HCT116 (cell line): ENCODE results near the gene IFNGR2. TPM values are rescaled to one million over a fixed set of nuclear protein-coding genes. Genes with fewer than 3 reads are reported as not detected.

Experiments used
- ATAC-seq: fragments of 200-7000 bp; cut with Tn5 transposase; 2 replicates; pipeline ENCODE4 v1.9.1; 2020; ENCODE audit warnings: mild to moderate bottlenecking, moderate library complexity
- BruUV-seq: library from RNA; stranded (reverse); fragments of 400-500 nt; replicated peaks from 2 replicates; lab custom pipeline; 2021; lab: Mats Ljungman, UMichigan
- CTCF ChIA-PET: fragments of 300-600 bp; sonication (Branson Sonifier 250); formaldehyde crosslinking; loops from one replicate; lab custom pipeline; 2021; ENCODE audit warnings: antibody characterized with exemption; lab: Charles Lee
- POLR2A ChIA-PET: fragments of 300-600, 350-600 bp; sonication (Branson Sonifier 250); formaldehyde crosslinking; loops from one replicate; lab custom pipeline; 2021; ENCODE audit warnings: antibody characterized with exemption; lab: Charles Lee
- RAD21 ChIA-PET, 2 experiments: fragments of 300-600 bp; sonication (Branson Sonifier 250); formaldehyde crosslinking; loops; one replicate each; lab custom pipeline; 2023; ENCODE audit warnings: low total read pairs in 2 of 2; ENCODE audit not compliant: uncharacterized antibody in 2 of 2, unreplicated experiment in 2 of 2, low non-redundant PET in 1 of 2; lab: Charles Lee
- DNase-seq: peaks from one replicate; pipeline ENCODE4 v3.0.0-alpha.2; 2010; ENCODE audit warnings: low read depth, low spot score
- H2AFZ ChIP-seq: fragments of 200-600 bp; shearing (Covaris generic), sonication (generic); 2 replicates; pipeline ENCODE4 v1.6.1; 2017; ENCODE audit warnings: low read depth, mixed run types, mixed read lengths, antibody characterized with exemption, low read length; ENCODE audit not compliant: poor library complexity, severe bottlenecking
- H3K27ac ChIP-seq: 2 replicates; pipeline ENCODE4 v1.5.1; 2012; ENCODE audit warnings: low read depth, low read length
- H3K27me3 ChIP-seq: fragments of 200-600 bp; sonication (generic); 2 replicates; pipeline ENCODE4 v1.6.1; 2016; ENCODE audit warnings: mixed run types, low read length, mixed read lengths; ENCODE audit not compliant: insufficient read depth
- H3K36me3 ChIP-seq, 2 experiments: fragments of 200-500 bp in 1 of 2; fragments of 200-600 bp in 1 of 2; sonication (Bioruptor generic) in 1 of 2; sonication (generic) in 1 of 2; 2 replicates each; pipeline versions ENCODE4 v1.5.1 to v1.6.1; 2014 to 2016; ENCODE audit warnings: low read length in 2 of 2, inconsistent platforms in 1 of 2, mixed read lengths in 1 of 2, mixed run types in 1 of 2; ENCODE audit not compliant: insufficient read depth in 2 of 2, control insufficient read depth in 1 of 2
- H3K4me1 ChIP-seq, 2 experiments: fragments of 200-600 bp in 1 of 2; sonication (generic) in 1 of 2; 2 replicates each; pipeline versions ENCODE4 v1.5.1 to v1.6.1; 2012 to 2017; ENCODE audit warnings: low read length in 2 of 2, inconsistent platforms in 1 of 2, mild to moderate bottlenecking in 1 of 2, mixed read lengths in 1 of 2, mixed run types in 1 of 2, moderate library complexity in 1 of 2; ENCODE audit not compliant: insufficient read depth in 2 of 2, control insufficient read depth in 1 of 2
- H3K4me2 ChIP-seq: fragments of 200-600 bp; sonication (generic); 2 replicates; pipeline ENCODE4 v1.6.1; 2017; ENCODE audit warnings: mixed run types, low read length, mixed read lengths
- H3K4me3 ChIP-seq, 2 experiments: fragments of 200-600 bp in 1 of 2; sonication (generic) in 1 of 2; replicated peaks in 1 of 2; 2 replicates each; pipeline ENCODE4 v1.5.1; 2011 to 2016; ENCODE audit warnings: low read length in 2 of 2, control low read depth in 1 of 2, low read depth in 1 of 2, mild to moderate bottlenecking in 1 of 2, mixed read lengths in 1 of 2, mixed run types in 1 of 2
- H3K79me2 ChIP-seq: fragments of 200-600 bp; sonication (generic); 2 replicates; pipeline ENCODE4 v1.6.1; 2017; ENCODE audit warnings: mild to moderate bottlenecking, mixed run types, low read length, moderate library complexity, mixed read lengths; ENCODE audit not compliant: insufficient read depth
- H3K9ac ChIP-seq: fragments of 200-600 bp; sonication (generic); 2 replicates; pipeline ENCODE4 v1.6.1; 2016; ENCODE audit warnings: low read length, mixed read lengths
- H3K9me2 ChIP-seq: fragments of 200-600 bp; sonication (generic), shearing (Covaris generic); 2 replicates; pipeline ENCODE4 v1.6.1; 2017; ENCODE audit warnings: mixed run types, mild to moderate bottlenecking, moderate library complexity; ENCODE audit not compliant: insufficient read depth
- H3K9me3 ChIP-seq, 2 experiments: fragments of 200-500 bp in 1 of 2; fragments of 200-600 bp in 1 of 2; sonication (Bioruptor generic) in 1 of 2; sonication (generic) in 1 of 2; 2 replicates each; pipeline ENCODE4 v1.6.1; 2014 to 2017; ENCODE audit warnings: low read length in 2 of 2, mixed read lengths in 2 of 2, inconsistent platforms in 1 of 2, low read depth in 1 of 2, mild to moderate bottlenecking in 1 of 2, mixed run types in 1 of 2, moderate library complexity in 1 of 2; ENCODE audit not compliant: control insufficient read depth in 1 of 2, insufficient read depth in 1 of 2
- H4K20me1 ChIP-seq: fragments of 200-600 bp; sonication (generic), shearing (Covaris generic); 2 replicates; pipeline ENCODE4 v1.6.1; 2017; ENCODE audit warnings: mixed run types, mild to moderate bottlenecking, moderate library complexity; ENCODE audit not compliant: insufficient read depth
- ATF3 ChIP-seq: IDR thresholded peaks from 2 replicates; pipeline ENCODE4 v1.6.1; 2012
- CBX3 ChIP-seq: IDR thresholded peaks from 2 replicates; pipeline ENCODE4 v1.6.1; 2012; ENCODE audit warnings: low read depth
- CEBPB ChIP-seq: IDR thresholded peaks from 2 replicates; pipeline ENCODE4 v1.6.1; 2012; ENCODE audit warnings: low read depth
- EGR1 ChIP-seq: IDR thresholded peaks from 2 replicates; pipeline ENCODE4 v1.6.1; 2012; ENCODE audit warnings: low read depth
- EZH2 ChIP-seq: fragments of 200-600 bp; sonication (generic); IDR thresholded peaks from 2 replicates; pipeline ENCODE4 v1.6.1; 2017; ENCODE audit warnings: antibody characterized with exemption, mixed run types
- EZH2phosphoT487 ChIP-seq: fragments of 200-600 bp; IDR thresholded peaks from 2 replicates; pipeline ENCODE4 v1.6.1; 2018; ENCODE audit warnings: antibody characterized with exemption, borderline replicate concordance
- FOSL1 ChIP-seq: IDR thresholded peaks from 2 replicates; pipeline ENCODE4 v1.6.1; 2012; ENCODE audit warnings: low read depth
- JUND ChIP-seq: IDR thresholded peaks from 2 replicates; pipeline ENCODE4 v1.6.1; 2012
- POLR2A ChIP-seq: IDR thresholded peaks from 2 replicates; pipeline ENCODE4 v1.7.0; 2011; ENCODE audit warnings: borderline replicate concordance; ENCODE audit not compliant: insufficient read depth, insufficient read length; ENCODE audit errors: extremely low read depth
- POLR2AphosphoS5 ChIP-seq: IDR thresholded peaks from 2 replicates; pipeline ENCODE4 v1.6.1; 2011; ENCODE audit warnings: mild to moderate bottlenecking, low read depth, low read length, moderate library complexity
- RAD21 ChIP-seq: IDR thresholded peaks from 2 replicates; pipeline ENCODE4 v1.6.1; 2012; ENCODE audit warnings: low read depth, mild to moderate bottlenecking
- SIN3A ChIP-seq: IDR thresholded peaks from 2 replicates; pipeline ENCODE4 v1.6.1; 2012; ENCODE audit warnings: low read depth
- SRF ChIP-seq: IDR thresholded peaks from 2 replicates; pipeline ENCODE4 v1.6.1; 2012; ENCODE audit warnings: low read depth
- TCF7L2 ChIP-seq: IDR thresholded peaks from 2 replicates; pipeline ENCODE4 v1.7.0; 2011; ENCODE audit warnings: borderline replicate concordance, inconsistent platforms; ENCODE audit not compliant: insufficient read depth, insufficient read length; ENCODE audit errors: extremely low read depth
- YY1 ChIP-seq: IDR thresholded peaks from 2 replicates; pipeline ENCODE4 v1.6.1; 2011; ENCODE audit warnings: low read length, low read depth, moderate library complexity, mild to moderate bottlenecking; ENCODE audit not compliant: insufficient replicate concordance; ENCODE audit errors: extremely low read depth
- ZBTB33 ChIP-seq: IDR thresholded peaks from 2 replicates; pipeline ENCODE4 v1.6.1; 2011; ENCODE audit warnings: mild to moderate bottlenecking, low read length, moderate library complexity; ENCODE audit not compliant: insufficient replicate concordance; ENCODE audit errors: extremely low read depth
- ZNF274 ChIP-seq: fragments of 200-500 bp; sonication (Bioruptor generic); IDR thresholded peaks from 2 replicates; pipeline ENCODE4 v1.6.1; 2014; ENCODE audit warnings: mild to moderate bottlenecking, low read depth, low read length, inconsistent platforms
- intact Hi-C: fragments of 100-400 bp; cut with micrococcal nuclease; formaldehyde crosslinking; loops from 2 replicates; pipeline ENCODE4 v1.10.0; 2022
- total RNA-seq: library from RNA; stranded (reverse); gene quantifications from one replicate; pipeline ENCODE4 v1.2.1, GENCODE V29; 2021; ENCODE audit not compliant: unreplicated experiment
- TF ChIP-seq, protein P1 (sequence below), 3 experiments: fragments of 200-600 bp in 1 of 3; sonication (generic) in 1 of 3; IDR thresholded peaks in 2 of 3; conservative IDR thresholded peaks in 1 of 3; 2 replicates each; pipeline ENCODE4 v1.5.1; 2012 to 2017; ENCODE audit warnings: low read depth in 2 of 3, low read length in 2 of 3, antibody characterized with exemption in 1 of 3, borderline replicate concordance in 1 of 3, control low read depth in 1 of 3, mild to moderate bottlenecking in 1 of 3, mixed read lengths in 1 of 3, mixed run types in 1 of 3, moderate library complexity in 1 of 3; ENCODE audit not compliant: insufficient read depth in 1 of 3
- TF ChIP-seq, protein P2 (sequence below): IDR thresholded peaks from 2 replicates; pipeline ENCODE4 v1.6.1; 2012; ENCODE audit warnings: low read depth

Gene IFNGR2
- total RNA-seq, 1 experiment from 2014 or later = 44.6 TPM

DNA sequence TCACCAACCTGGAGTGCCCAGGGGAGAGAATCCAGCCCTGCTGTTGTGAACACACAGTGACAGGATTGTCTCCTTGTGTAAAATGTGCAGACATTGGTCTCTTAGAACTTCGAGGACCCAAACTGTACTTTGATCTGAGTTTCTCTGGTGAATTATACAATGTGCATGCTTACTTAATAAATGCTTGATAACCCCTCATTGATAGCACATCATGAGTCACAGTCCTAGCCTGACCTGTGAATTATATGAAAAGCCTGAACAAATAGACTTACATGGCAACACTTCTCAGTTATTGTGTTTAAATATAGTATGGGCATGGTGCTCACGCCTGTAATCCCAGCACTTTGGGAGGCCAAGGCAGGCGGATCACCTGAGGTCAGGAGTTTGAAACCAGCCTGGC, 22.6 kb downstream of the IFNGR2 start:
- Histone ChIP-seq H3K4me1 (peaks cover 10 to 12% of the 10 kb centered on the region in 2 experiments), H3K4me2 (no peak overlapping the region), H3K79me2 (no peaks in the 10 kb centered on the region; the same call in 1 of the 2 replicates), H3K9me2 (no peaks in the 10 kb centered on the region), H4K20me1 (no peaks in the 10 kb centered on the region), H3K27ac (no peak overlapping the region), H3K27me3 (no peaks in the 10 kb centered on the region), H3K4me3 (no peak overlapping the region), H3K9me3 (no peaks in the 10 kb centered on the region), H3K9ac (no peak overlapping the region), H3K36me3 (peaks cover 7 to 19% of the 10 kb centered on the region in 2 experiments; a peak in 3 of 4 replicates), H2AFZ (no peak overlapping the region)
- BruUV-seq = no TSS peak
- TF ChIP-seq, protein P1, sequence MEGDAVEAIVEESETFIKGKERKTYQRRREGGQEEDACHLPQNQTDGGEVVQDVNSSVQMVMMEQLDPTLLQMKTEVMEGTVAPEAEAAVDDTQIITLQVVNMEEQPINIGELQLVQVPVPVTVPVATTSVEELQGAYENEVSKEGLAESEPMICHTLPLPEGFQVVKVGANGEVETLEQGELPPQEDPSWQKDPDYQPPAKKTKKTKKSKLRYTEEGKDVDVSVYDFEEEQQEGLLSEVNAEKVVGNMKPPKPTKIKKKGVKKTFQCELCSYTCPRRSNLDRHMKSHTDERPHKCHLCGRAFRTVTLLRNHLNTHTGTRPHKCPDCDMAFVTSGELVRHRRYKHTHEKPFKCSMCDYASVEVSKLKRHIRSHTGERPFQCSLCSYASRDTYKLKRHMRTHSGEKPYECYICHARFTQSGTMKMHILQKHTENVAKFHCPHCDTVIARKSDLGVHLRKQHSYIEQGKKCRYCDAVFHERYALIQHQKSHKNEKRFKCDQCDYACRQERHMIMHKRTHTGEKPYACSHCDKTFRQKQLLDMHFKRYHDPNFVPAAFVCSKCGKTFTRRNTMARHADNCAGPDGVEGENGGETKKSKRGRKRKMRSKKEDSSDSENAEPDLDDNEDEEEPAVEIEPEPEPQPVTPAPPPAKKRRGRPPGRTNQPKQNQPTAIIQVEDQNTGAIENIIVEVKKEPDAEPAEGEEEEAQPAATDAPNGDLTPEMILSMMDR (IDR thresholded peaks at IDR 0.05 in 2 of 3, conservative IDR thresholded peaks at IDR 0.05 in 1 of 3; ENCODE audit: borderline replicate concordance in 1 of 3, insufficient read depth in 1 of 3, low read depth in 2 of 3, low read length in 2 of 3) = no peak
- TF ChIP-seq ZBTB33 = no peak
- TF ChIP-seq YY1 = no peak
- TF ChIP-seq EGR1 = no peak
- TF ChIP-seq SRF = no peak
- TF ChIP-seq TCF7L2 = no peak
- TF ChIP-seq EZH2phosphoT487 = no peak
- no peak for TF ChIP-seq SIN3A
- no peak for TF ChIP-seq JUND
- TF ChIP-seq RAD21 = no peak
- no peak for TF ChIP-seq POLR2AphosphoS5
- no peak for TF ChIP-seq CBX3
- TF ChIP-seq, protein P2, sequence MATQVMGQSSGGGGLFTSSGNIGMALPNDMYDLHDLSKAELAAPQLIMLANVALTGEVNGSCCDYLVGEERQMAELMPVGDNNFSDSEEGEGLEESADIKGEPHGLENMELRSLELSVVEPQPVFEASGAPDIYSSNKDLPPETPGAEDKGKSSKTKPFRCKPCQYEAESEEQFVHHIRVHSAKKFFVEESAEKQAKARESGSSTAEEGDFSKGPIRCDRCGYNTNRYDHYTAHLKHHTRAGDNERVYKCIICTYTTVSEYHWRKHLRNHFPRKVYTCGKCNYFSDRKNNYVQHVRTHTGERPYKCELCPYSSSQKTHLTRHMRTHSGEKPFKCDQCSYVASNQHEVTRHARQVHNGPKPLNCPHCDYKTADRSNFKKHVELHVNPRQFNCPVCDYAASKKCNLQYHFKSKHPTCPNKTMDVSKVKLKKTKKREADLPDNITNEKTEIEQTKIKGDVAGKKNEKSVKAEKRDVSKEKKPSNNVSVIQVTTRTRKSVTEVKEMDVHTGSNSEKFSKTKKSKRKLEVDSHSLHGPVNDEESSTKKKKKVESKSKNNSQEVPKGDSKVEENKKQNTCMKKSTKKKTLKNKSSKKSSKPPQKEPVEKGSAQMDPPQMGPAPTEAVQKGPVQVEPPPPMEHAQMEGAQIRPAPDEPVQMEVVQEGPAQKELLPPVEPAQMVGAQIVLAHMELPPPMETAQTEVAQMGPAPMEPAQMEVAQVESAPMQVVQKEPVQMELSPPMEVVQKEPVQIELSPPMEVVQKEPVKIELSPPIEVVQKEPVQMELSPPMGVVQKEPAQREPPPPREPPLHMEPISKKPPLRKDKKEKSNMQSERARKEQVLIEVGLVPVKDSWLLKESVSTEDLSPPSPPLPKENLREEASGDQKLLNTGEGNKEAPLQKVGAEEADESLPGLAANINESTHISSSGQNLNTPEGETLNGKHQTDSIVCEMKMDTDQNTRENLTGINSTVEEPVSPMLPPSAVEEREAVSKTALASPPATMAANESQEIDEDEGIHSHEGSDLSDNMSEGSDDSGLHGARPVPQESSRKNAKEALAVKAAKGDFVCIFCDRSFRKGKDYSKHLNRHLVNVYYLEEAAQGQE = no peak
- TF ChIP-seq CEBPB = no peak
- TF ChIP-seq POLR2A = no peak
- no peak for TF ChIP-seq ATF3
- TF ChIP-seq EZH2 = no peak
- TF ChIP-seq FOSL1 = no peak
- TF ChIP-seq ZNF274 = no peak
- ChIA-PET RAD21 (interaction anchor here in 1 of 2 experiments (0.6 kb wide), 1 partner anchor 44 kb away, joined by 3 read pairs; no protein-coding TSS in a partner anchor), POLR2A (no interaction called here), CTCF (no interaction called here)
- ATAC-seq (no peak), DNase-seq (no peak)
- intact Hi-C loops = no loop called here
